DND-41 (cell line): ENCODE measurements around the gene C19orf47.

Source experiments
- ATAC-seq: fragments of 200-7000 bp; cut with Tn5 transposase; 3 replicates; pipeline ENCODE4 v1.9.1; 2021; ENCODE audit warnings: low read depth; ENCODE audit not compliant: insufficient read depth
- DNase-seq: peaks from one replicate; pipeline ENCODE4 v3.0.0-alpha.2; 2020
- H2AFZ ChIP-seq: 2 replicates; pipeline ENCODE4 v1.6.0; 2012; ENCODE audit warnings: low read depth, low read length
- H3K27ac ChIP-seq: 2 replicates; pipeline ENCODE4 v1.5.1; 2012; ENCODE audit warnings: low read length, inconsistent platforms
- H3K27me3 ChIP-seq: fragments of 200-600 bp; sonication (generic); 2 replicates; pipeline ENCODE4 v1.6.0; 2012; ENCODE audit warnings: low read length, mild to moderate bottlenecking, inconsistent platforms; ENCODE audit not compliant: insufficient read depth, poor library complexity
- H3K36me3 ChIP-seq: 2 replicates; pipeline ENCODE4 v1.5.1; 2012; ENCODE audit warnings: low read length, inconsistent platforms; ENCODE audit not compliant: insufficient read depth
- H3K4me1 ChIP-seq: 2 replicates; pipeline ENCODE4 v1.5.1; 2012; ENCODE audit warnings: mild to moderate bottlenecking, low read length; ENCODE audit not compliant: insufficient read depth
- H3K4me2 ChIP-seq: 2 replicates; pipeline ENCODE4 v1.6.0; 2012; ENCODE audit warnings: mild to moderate bottlenecking, moderate library complexity, low read length, inconsistent platforms; ENCODE audit not compliant: insufficient read depth
- H3K4me3 ChIP-seq, 2 experiments: fragments of 200-600 bp in 1 of 2; shearing (Covaris generic) in 1 of 2; 2 replicates each; pipeline ENCODE4 v1.5.1; 2012 to 2016; ENCODE audit warnings: inconsistent platforms in 2 of 2, low read length in 2 of 2, mild to moderate bottlenecking in 2 of 2, low read depth in 1 of 2, moderate library complexity in 1 of 2
- H3K79me2 ChIP-seq: 2 replicates; pipeline ENCODE4 v1.6.0; 2012; ENCODE audit warnings: low read length, inconsistent platforms; ENCODE audit not compliant: insufficient read depth
- H3K9ac ChIP-seq: 2 replicates; pipeline ENCODE4 v1.6.0; 2012; ENCODE audit warnings: low read depth, mild to moderate bottlenecking, inconsistent platforms, low read length, moderate library complexity
- H3K9me3 ChIP-seq: 2 replicates; pipeline ENCODE4 v1.5.1; 2012; ENCODE audit warnings: low read length, moderate library complexity, mild to moderate bottlenecking, inconsistent platforms; ENCODE audit not compliant: insufficient read depth, severe bottlenecking
- H4K20me1 ChIP-seq: 2 replicates; pipeline ENCODE4 v1.6.0; 2012; ENCODE audit warnings: low read length; ENCODE audit not compliant: insufficient read depth
- CTCF ChIP-seq: IDR thresholded peaks from 2 replicates; pipeline ENCODE4 v1.5.1; 2012; ENCODE audit warnings: borderline replicate concordance, low read length, moderate library complexity, mild to moderate bottlenecking; ENCODE audit not compliant: poor library complexity, severe bottlenecking; ENCODE audit errors: extremely low read depth
- EZH2 ChIP-seq: IDR thresholded peaks from 3 replicates; pipeline ENCODE4 v1.6.1; 2012; ENCODE audit warnings: borderline replicate concordance, low read depth, mild to moderate bottlenecking, moderate library complexity, low read length, inconsistent platforms; ENCODE audit not compliant: severe bottlenecking

The C19orf47 gene

GRCh38 chr19:40273469-40274360 is 74.5 kb downstream of the C19orf47 start:
- Histone ChIP-seq H3K27ac (no peak overlapping the region), H3K4me2 (no peak overlapping the region), H3K9ac (0 out of 2 replicates have a peak overlapping the region, but pooled peaks have one; percentile 5), H3K4me1 (no peaks in the 10 kb centered on the region), H3K9me3 (no peaks in the 10 kb centered on the region), H3K4me3 (no peak overlapping the region), H3K79me2 (peaks cover 96% of the 10 kb centered on the region), H2AFZ (no peak overlapping the region), H3K27me3 (no peaks in the 10 kb centered on the region), H3K36me3 (peaks cover 18% of the 10 kb centered on the region), H4K20me1 (peaks cover 79% of the 10 kb centered on the region)
- TF ChIP-seq EZH2 (no peak), CTCF (no peak)
- no peak for ATAC-seq
- DNase-seq: no peak

- H3K9ac ChIP-seq: no peak overlapping the region
Measured at GRCh38 chr19:40272261-40272660, 75.9 kb downstream of the C19orf47 start.

GRCh38 chr19:40271706-40272105 is 76.5 kb downstream of the C19orf47 start:
- Histone ChIP-seq H2AFZ (no peak overlapping the region), H3K4me2 (no peak overlapping the region), H3K9ac (no peak overlapping the region), H3K79me2 (peaks cover 96% of the 10 kb centered on the region), H3K27me3 (no peaks in the 10 kb centered on the region), H4K20me1 (peaks cover 75% of the 10 kb centered on the region), H3K27ac (peak overlapping the region; percentile 6; the same call in 1 of the 2 replicates), H3K4me3 (no peak overlapping the region), H3K36me3 (peaks cover 25% of the 10 kb centered on the region), H3K4me1 (no peaks in the 10 kb centered on the region), H3K9me3 (no peaks in the 10 kb centered on the region)
- no peak for DNase-seq
- ATAC-seq: no peak
- TF ChIP-seq EZH2 (no peak), CTCF (no peak)

More at GRCh38 chr19:40272261-40272660, 75.9 kb downstream of the C19orf47 start:
- H3K4me2 ChIP-seq: no peak overlapping the region
- TF ChIP-seq CTCF: no peak
- TF ChIP-seq EZH2: no peak
- H3K36me3 ChIP-seq: peaks cover 25% of the 10 kb centered on the region
- no peak overlapping the region for H3K4me3 ChIP-seq
- H2AFZ ChIP-seq: no peak overlapping the region
- H3K4me1 ChIP-seq: no peaks in the 10 kb centered on the region
- no peaks in the 10 kb centered on the region for H3K27me3 ChIP-seq
- H4K20me1 ChIP-seq: peaks cover 76% of the 10 kb centered on the region
- no peak overlapping the region for H3K27ac ChIP-seq
- no peaks in the 10 kb centered on the region for H3K9me3 ChIP-seq
- DNase-seq (no peak), ATAC-seq (no peak)
- peaks cover 96% of the 10 kb centered on the region for H3K79me2 ChIP-seq
